H1 (cell line): Measurements from ENCODE around the gene OR52I1.

ENCODE experiments used
- EP300 ChIP-seq, 2 experiments: IDR thresholded peaks; 1 replicate in 1 of 2; 2 replicates in 1 of 2; pipeline ENCODE4 v1.6.1; 2011 to 2012; ENCODE audit warnings: low read depth in 2 of 2, low read length in 2 of 2, mild to moderate bottlenecking in 2 of 2, borderline replicate concordance in 1 of 2, inconsistent platforms in 1 of 2, moderate library complexity in 1 of 2
- EZH2 ChIP-seq: fragments of 200-600 bp; sonication (generic); IDR thresholded peaks from 2 replicates; pipeline ENCODE4 v1.7.1; 2012; ENCODE audit warnings: low read depth, mild to moderate bottlenecking, moderate library complexity, low read length, inconsistent platforms; ENCODE audit not compliant: severe bottlenecking
- GABPA ChIP-seq: IDR thresholded peaks from 2 replicates; pipeline ENCODE4 v1.6.1; 2011; ENCODE audit warnings: mild to moderate bottlenecking, low read length, moderate library complexity, borderline replicate concordance; ENCODE audit not compliant: insufficient read depth
- KDM1A ChIP-seq: fragments of 200-600, 300-600 bp; sonication (generic); IDR thresholded peaks from 2 replicates; pipeline ENCODE4 v1.7.1; 2016; ENCODE audit warnings: mild to moderate bottlenecking, low read length, borderline replicate concordance
- NRF1 ChIP-seq: IDR thresholded peaks from 2 replicates; pipeline ENCODE4 v1.6.1; 2011; ENCODE audit warnings: mild to moderate bottlenecking, low read depth, low read length, improper control_type of control experiment
- POLR2A ChIP-seq, 2 experiments: IDR thresholded peaks; 1 replicate in 1 of 2; 2 replicates in 1 of 2; pipeline ENCODE4 v1.6.1; 2011; ENCODE audit warnings: low read depth in 2 of 2, low read length in 2 of 2, mild to moderate bottlenecking in 2 of 2; ENCODE audit errors: control extremely low read depth in 1 of 2
- POLR2AphosphoS5 ChIP-seq: IDR thresholded peaks from 2 replicates; pipeline ENCODE4 v1.6.1; 2011; ENCODE audit warnings: low read depth, low read length
- RAD21 ChIP-seq, 2 experiments: IDR thresholded peaks in 1 of 2; conservative IDR thresholded peaks in 1 of 2; 2 replicates each; pipeline ENCODE4 v1.6.1; 2011; ENCODE audit warnings: low read depth in 2 of 2, low read length in 2 of 2, improper control_type of control experiment in 1 of 2, inconsistent platforms in 1 of 2, mild to moderate bottlenecking in 1 of 2, moderate library complexity in 1 of 2
- SIN3A ChIP-seq, 2 experiments: IDR thresholded peaks in 1 of 2; conservative IDR thresholded peaks in 1 of 2; 2 replicates each; pipeline ENCODE4 v1.6.1; 2011 to 2012; ENCODE audit warnings: low read length in 2 of 2, improper control_type of control experiment in 1 of 2, low read depth in 1 of 2, mild to moderate bottlenecking in 1 of 2
- SP2 ChIP-seq: IDR thresholded peaks from 2 replicates; pipeline ENCODE4 v1.6.1; 2012; ENCODE audit warnings: mild to moderate bottlenecking, low read length, inconsistent platforms
- TBP ChIP-seq: IDR thresholded peaks from 2 replicates; pipeline ENCODE4 v1.6.1; 2011; ENCODE audit warnings: low read depth, low read length, improper control_type of control experiment
- TF ChIP-seq, protein P1 (sequence below), 3 experiments: IDR thresholded peaks; 1 replicate in 2 of 3; 2 replicates in 1 of 3; pipeline versions ENCODE4 v1.5.1 to v1.6.1; 2011; ENCODE audit warnings: low read length in 3 of 3, mild to moderate bottlenecking in 3 of 3, inconsistent platforms in 2 of 3, low read depth in 1 of 3, moderate library complexity in 1 of 3; ENCODE audit not compliant: insufficient read depth in 1 of 3; ENCODE audit errors: control extremely low read depth in 1 of 3
- TF ChIP-seq, protein P2 (sequence below): IDR thresholded peaks from 2 replicates; pipeline ENCODE4 v1.6.1; 2012; ENCODE audit warnings: low read length, inconsistent platforms

DNA sequence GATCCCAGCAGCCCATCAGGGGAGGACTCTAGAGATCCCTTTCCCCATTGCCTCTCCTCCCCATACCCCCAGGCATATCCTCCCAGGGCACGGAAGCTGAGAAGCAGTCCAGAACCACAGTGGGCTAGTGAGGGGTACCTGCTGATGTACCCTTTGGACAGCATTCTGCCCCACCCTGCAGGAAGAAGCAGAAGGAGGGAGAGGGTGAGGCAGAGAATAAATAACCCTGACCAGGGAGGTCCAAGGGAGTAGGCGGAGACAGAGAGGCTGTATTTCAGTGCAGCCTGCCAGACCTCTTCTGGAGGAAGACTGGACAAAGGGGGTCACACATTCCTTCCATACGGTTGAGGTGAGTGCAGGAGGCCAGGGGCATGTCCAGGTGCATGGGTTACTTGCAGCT is 49.8 kb downstream of the OR52I1 start, which contains the start of gene OR51E1:
- TF ChIP-seq EZH2 (no peak), RAD21 (IDR thresholded peaks at IDR 0.05 in 1 of 2, conservative IDR thresholded peaks at IDR 0.05 in 1 of 2; ENCODE audit: low read depth in 2 of 2, low read length in 2 of 2) (no peak), POLR2AphosphoS5 (no peak), NRF1 (no peak), SIN3A (conservative IDR thresholded peaks at IDR 0.05 in 1 of 2, IDR thresholded peaks at IDR 0.05 in 1 of 2; ENCODE audit: low read depth in 1 of 2, low read length in 2 of 2) (no peak), KDM1A (no peak), SP2 (no peak), GABPA (no peak), POLR2A (IDR thresholded peaks at IDR 0.05; ENCODE audit: control extremely low read depth in 1 of 2, low read depth in 2 of 2, low read length in 2 of 2) (no peak), TBP (no peak), EP300 (IDR thresholded peaks at IDR 0.05; ENCODE audit: borderline replicate concordance in 1 of 2, low read depth in 2 of 2, low read length in 2 of 2) (no peak)
- TF ChIP-seq, protein P1, sequence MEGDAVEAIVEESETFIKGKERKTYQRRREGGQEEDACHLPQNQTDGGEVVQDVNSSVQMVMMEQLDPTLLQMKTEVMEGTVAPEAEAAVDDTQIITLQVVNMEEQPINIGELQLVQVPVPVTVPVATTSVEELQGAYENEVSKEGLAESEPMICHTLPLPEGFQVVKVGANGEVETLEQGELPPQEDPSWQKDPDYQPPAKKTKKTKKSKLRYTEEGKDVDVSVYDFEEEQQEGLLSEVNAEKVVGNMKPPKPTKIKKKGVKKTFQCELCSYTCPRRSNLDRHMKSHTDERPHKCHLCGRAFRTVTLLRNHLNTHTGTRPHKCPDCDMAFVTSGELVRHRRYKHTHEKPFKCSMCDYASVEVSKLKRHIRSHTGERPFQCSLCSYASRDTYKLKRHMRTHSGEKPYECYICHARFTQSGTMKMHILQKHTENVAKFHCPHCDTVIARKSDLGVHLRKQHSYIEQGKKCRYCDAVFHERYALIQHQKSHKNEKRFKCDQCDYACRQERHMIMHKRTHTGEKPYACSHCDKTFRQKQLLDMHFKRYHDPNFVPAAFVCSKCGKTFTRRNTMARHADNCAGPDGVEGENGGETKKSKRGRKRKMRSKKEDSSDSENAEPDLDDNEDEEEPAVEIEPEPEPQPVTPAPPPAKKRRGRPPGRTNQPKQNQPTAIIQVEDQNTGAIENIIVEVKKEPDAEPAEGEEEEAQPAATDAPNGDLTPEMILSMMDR (IDR thresholded peaks at IDR 0.05; ENCODE audit: control extremely low read depth in 1 of 3, insufficient read depth in 1 of 3, low read depth in 1 of 3, low read length in 3 of 3): no peak
- TF ChIP-seq, protein P2, sequence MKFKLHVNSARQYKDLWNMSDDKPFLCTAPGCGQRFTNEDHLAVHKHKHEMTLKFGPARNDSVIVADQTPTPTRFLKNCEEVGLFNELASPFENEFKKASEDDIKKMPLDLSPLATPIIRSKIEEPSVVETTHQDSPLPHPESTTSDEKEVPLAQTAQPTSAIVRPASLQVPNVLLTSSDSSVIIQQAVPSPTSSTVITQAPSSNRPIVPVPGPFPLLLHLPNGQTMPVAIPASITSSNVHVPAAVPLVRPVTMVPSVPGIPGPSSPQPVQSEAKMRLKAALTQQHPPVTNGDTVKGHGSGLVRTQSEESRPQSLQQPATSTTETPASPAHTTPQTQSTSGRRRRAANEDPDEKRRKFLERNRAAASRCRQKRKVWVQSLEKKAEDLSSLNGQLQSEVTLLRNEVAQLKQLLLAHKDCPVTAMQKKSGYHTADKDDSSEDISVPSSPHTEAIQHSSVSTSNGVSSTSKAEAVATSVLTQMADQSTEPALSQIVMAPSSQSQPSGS: no peak
